HG03521 (cell line): ENCODE data around the gene ZFHX3.
"Not testable (repeated sequence)": the region's sequence is repeated elsewhere in the genome, so short reads cannot be mapped to it uniquely, and the experiment has no call there.

ENCODE experiments used
- ATAC-seq: cut with Tn5 transposase; IDR thresholded peaks from one replicate; pipeline ENCODE4 v1.9.1; 2021; ENCODE audit warnings: mild to moderate bottlenecking, moderate library complexity; ENCODE audit not compliant: unreplicated experiment

Gene ZFHX3

GRCh38 chr16:73047536-73048291 lies at the start of gene ZFHX3:
TSS of gene ZFHX3 (minus strand) at chr16:73048128. CDS start at chr16:72960145, 87,983 bp downstream.
- peak; percentile 67 for ATAC-seq

- ATAC-seq = no peak
These were observed 48.6 kb upstream of the ZFHX3 start for GRCh38 chr16:73096510-73096909.

GRCh38 chr16:73095885-73096421 lies 48.0 kb upstream of the ZFHX3 start:
- no peak for ATAC-seq

GRCh38 chr16:73095142-73095820 lies 47.4 kb upstream of the ZFHX3 start:
- no peak for ATAC-seq

DNA sequence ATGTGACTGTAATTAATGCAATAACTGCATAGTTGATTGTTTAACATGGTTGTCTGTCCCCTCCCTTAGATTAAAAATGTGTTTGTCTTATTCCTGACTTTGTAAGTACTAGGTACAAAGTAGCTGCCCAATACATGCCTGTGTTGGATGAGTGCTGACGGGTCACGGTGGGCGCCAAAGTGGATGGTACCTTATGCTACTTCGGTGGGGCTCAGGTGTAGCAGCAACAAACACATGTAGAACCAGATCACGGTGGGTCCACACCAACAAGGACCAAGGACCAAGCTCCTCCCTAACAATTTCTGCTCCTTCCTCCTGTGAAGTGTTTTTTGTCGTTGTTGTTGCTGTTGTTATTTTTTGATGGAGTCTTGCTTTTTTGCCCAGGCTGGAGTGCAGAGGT lies 46.4 kb upstream of the ZFHX3 start:
- no peak for ATAC-seq

- no peak for ATAC-seq
These were observed 45.5 kb upstream of the ZFHX3 start for GRCh38 chr16:73093146-73094144.

DNA sequence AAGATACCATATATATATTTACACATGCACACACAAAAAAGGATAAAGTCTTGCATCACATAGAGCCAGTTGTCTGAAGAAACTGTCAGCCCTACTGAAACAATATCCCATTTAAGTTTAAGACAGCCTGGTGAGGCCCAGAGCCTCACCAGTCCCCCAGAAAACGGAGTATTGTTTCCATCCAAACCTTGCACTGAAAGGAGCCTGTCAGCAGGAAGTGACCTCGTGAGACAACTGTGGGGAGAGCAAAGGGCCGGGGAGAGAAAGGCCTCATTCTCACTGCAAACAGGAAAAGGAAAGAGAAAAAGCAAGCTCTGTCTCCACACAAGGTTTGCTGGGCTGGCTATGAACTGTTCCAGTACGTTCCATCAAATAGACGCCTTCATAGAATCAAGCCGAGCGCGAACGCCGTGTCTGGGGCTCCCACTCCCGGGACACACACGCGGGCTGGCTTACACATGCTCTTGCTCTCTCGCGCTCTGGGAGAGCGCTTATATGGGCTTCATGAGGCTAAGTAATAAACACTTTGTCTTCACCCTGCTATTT lies 44.4 kb upstream of the ZFHX3 start:
- ATAC-seq = no peak

DNA sequence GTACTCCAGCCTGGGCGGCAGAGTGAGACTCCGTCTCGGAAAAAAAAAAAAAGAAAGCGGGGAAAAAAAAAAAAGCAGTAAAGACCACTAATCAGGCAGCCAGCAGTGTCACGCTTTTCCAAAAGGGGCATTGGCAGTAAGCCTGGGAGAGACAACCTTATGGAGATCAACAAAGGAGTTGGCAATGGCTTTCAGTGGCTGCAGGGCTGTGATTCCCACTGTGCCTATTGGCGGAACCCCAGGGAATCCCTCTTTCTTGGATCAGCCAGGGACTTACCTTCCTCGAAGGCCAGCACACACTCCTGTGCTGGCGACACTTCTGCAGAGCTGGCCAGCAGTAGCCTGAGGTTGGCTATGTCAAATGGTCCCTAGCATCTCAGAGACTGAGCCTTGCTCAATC lies 43.2 kb upstream of the ZFHX3 start:
- no peak for ATAC-seq

DNA sequence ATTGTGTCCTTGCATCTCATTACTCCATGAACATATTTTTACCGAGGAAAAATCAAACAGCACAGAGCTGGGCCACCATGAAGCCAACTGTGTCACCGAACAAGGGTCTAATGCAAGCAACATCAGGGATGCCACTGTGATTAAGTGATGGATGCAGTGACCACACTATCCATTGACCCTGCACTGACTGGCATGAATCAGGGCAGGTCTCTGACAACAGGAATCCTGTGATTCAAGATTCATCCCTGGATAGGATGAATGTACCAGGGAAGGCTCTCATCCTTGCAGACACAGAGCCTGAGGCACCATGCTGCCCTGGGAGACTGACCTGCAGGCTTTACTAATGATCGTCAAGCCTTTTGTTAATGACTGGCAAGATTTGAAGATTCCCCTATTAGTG lies 41.5 kb upstream of the ZFHX3 start:
- no peak for ATAC-seq

DNA sequence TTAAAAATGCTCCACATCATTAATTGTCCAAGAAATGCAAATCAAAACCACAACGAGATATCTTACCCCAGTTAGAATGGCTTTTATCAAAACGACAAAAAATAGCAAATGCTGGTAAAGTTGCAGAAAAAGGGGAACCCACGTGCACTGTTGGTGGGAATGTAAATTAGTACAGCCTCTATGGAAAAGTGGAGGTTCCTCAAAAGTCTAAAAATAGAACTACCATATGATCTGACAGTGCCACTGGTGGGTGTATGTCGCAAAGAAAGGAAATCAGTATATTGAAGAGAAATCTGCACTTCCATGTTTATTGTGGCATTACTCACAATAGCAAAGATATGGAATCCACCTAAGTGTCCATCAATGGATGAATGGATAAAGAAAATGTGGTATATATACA lies 38.2 kb upstream of the ZFHX3 start:
- ATAC-seq = no peak

GRCh38 chr16:73083271-73083670 lies 35.3 kb upstream of the ZFHX3 start:
- ATAC-seq = no peak

DNA sequence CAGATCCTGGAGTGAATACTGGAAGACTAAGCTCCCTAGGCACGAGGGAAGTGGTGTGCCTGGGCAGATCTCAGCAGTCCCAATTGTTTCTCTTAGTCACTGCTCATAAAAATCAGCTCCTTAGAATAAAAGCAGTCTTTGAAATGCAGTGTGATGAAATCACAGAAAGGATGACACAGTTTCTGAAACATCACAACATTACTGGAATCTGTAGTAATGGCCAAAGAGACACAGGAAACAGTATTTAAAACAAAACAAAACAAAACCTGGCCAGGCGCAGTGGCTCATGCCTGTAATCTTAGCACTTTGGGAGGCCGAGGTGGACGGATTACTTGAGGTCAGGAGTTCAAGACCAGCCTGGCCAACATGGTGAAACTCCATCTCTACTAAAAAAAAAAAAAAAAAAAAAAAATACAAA lies 34.7 kb upstream of the ZFHX3 start:
- ATAC-seq = not testable (repeated sequence)

DNA sequence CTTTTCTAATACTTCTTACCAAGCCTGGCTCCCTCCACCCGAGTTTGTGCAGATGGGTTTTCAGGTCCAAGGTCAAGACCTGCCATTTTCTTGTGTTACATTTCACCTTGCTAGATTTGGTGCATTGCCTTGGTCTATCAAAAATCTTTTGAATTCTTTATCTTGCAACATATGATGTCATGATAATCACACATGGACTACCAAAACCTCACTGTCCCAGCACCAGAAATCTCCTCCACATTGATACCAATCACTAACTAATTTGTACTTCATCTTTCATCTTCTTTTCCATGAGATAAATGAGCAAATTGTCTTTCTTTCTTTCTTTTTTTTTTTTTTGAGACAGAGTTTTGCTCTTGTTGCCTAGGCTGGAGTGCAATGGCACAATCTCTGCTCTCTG lies 33.0 kb upstream of the ZFHX3 start:
- ATAC-seq = no peak

DNA sequence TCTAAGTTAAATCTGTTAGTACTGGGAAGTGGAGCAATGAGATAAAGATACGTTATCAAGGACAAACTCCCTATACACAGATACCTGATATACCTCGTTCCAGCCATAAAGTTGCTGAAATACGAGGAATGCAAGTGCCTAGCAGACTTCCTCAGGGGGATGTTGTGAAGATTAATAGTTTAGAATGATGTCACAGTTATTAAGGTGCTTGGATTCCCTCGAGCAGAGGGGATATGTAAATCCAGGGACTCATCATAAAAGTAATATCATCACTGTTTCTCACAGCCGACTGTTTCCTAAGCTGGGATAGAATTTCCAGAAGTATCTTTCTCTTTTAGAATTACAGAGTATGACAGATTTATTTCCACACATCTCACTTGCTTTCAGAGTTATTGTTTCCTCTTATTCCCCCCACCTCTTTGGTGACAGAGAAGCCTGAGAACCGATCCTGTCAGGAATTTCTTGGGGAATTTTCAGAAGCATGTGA lies 28.4 kb upstream of the ZFHX3 start:
- ATAC-seq = no peak

DNA sequence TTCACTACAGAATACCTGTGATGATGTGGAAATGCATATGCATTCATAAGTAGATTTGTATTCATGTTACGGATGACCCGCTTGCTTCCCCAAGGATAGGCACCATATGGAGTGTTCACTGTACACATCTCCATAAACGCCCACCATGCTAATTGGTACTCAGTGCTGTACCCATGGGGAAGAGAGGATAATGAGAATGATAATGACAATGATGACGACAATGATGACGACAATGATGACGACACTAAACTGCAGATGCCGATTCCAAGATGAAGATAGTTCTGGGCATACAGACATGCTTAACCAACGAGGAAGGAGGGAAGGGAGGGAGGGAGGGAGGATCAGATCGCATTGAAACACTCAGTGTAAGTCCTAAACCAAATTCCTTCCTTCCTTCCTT lies 26.5 kb upstream of the ZFHX3 start:
- ATAC-seq = no peak

- ATAC-seq = not testable (repeated sequence)
These were observed 24.1 kb upstream of the ZFHX3 start for GRCh38 chr16:73072051-73072450.

DNA sequence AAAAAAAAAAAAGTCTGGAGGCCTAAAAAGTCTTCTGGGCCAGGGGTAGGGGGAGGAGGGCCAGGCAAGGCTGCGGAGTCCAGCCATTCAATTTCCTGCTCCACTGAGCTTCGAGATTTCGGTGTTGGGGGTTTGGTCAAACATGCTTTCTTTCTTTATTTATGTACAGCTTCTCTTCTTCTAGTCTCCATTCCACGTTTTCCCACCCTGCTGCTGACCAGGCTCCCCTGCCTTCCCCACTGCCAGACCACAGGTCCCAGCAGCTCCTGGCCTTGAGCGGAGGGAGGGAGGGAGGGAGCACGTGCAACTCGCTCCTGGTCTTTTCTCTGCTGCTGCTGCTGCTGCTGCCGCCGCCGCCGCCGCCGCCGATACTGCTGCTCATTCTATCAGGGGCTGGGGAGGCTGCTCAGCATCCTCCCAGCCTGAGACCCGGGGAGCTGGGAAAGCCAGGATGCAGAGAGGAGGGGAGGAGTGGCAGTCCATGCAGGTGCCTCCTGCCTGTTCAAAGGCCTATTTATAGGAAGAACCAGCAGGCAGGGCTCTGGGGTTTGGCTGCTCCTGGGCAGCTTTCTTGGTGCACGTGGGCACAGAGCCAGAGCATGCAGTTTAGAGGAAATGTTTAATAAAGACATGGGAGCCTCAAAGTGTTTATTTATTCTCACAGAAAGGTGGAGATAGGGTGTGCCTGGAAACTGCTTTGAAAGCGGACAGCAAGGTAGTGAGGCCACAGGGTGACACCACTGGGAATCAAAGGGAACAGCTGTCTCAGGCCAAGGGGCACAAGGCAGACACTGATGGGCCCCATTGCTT lies 23.4 kb upstream of the ZFHX3 start:
- no peak for ATAC-seq

DNA sequence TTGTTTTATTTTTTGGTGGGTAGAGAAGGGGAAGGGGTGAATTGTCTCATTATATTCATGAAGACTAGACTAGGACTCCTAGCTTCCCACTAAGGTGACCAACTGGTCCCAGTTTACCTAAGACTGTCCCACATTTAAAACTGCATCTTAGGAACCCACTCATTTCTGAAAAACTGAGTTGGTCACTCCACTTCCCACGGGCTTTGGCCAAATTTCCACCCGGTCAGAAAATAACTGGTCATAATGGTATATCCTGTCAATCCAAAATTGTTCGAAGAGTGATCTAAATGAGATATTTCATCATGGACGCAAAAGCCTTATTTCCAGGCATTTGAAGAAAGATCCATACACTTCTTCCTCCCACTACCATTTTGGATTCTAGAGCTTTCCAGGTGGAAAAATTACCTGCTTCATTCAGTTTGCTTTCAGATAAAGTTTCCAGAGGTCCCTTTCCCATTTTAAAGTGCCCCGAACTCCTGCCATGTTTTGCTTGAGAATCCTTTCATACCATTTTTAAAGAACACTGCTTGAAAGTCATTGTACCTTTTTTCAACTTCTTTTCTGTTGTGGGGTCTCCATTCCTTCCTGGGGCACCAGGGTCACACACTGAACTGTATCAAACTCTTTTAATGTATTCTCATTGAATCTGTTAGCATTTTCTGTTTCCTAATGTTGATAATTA lies 21.8 kb upstream of the ZFHX3 start:
- ATAC-seq = no peak
